Keratinocyte (primary cell): ENCODE results near the gene SPATA13.

Experiments used
- CTCF ChIP-seq, 3 experiments: IDR thresholded peaks in 1 of 3; conservative IDR thresholded peaks in 1 of 3; optimal IDR thresholded peaks in 1 of 3; 2 replicates in 2 of 3; 3 replicates in 1 of 3; pipeline versions ENCODE3 to v1.5.1; 2011; ENCODE audit warnings: low read length in 3 of 3, mild to moderate bottlenecking in 3 of 3, moderate library complexity in 2 of 3, control low read depth in 1 of 3, inconsistent platforms in 1 of 3; ENCODE audit not compliant: insufficient read depth in 2 of 3; ENCODE audit errors: extremely low read depth in 1 of 3
- EZH2 ChIP-seq: IDR thresholded peaks from one replicate; pipeline ENCODE4 v1.6.1; 2012; ENCODE audit warnings: inconsistent platforms, mild to moderate bottlenecking, low read length, moderate library complexity

- TF ChIP-seq CTCF (optimal IDR thresholded peaks at IDR 0.05 in 1 of 3, IDR thresholded peaks at IDR 0.05 in 1 of 3, conservative IDR thresholded peaks at IDR 0.05 in 1 of 3; ENCODE audit: extremely low read depth in 1 of 3, insufficient read depth in 2 of 3, low read length in 3 of 3) (no peak), EZH2 (no peak)
Measured at GRCh38 chr13:24172071-24172470, 11.6 kb downstream of the SPATA13 start.
